ENCODE data around the gene SRC. TPM values are rescaled to one million over a fixed set of nuclear protein-coding genes. Genes with fewer than 3 reads are reported as not detected.

SRC gene
- total RNA-seq, 4 donors from 2014 or later, result 15.1 to 29.3 (median 19.7) TPM

DNA sequence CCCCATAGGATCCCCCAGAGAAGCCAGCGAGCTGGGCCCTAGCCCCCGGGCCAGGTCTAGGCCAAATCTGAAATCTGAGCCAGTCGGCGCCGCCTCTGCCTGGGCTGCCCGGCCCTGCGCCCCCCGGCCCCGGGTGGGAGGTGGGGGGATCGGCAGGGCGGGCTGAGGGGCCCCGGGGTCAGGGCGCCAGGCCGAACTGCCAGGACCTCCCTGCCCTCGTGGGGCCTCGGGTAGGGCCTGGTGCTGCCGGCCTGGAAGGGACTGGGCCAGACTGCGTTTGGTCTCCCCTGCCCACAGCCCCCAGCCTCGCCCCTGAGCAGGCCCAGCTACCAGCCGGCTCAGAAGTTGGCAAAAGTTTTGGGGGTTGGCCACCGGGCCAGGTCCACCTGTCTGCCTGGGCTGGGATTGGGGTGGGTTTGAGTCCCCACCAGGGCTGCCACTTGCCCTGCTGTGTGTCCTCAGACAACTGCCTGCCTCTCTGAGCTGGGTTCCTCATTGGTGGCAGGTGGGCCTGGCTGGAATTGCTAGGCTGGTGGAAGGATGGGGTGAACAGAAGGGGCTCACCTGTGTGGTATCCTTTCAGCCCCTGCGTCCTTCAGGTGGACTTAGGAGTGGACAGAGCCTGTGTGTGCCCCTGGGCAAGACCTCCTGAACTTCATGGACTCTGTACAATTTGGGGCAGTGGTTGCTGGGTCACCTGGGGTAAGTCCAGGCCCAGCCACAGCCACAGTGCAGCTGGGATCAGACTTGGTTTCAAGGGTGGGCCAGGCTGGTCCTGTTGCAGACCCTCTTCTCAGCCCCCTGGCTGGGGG, 801 bp downstream of the SRC start:
- ATAC-seq (ENCODE audit: low FRiP score) (no peak), DNase-seq (ENCODE audit: low spot score) (no peak)

DNA sequence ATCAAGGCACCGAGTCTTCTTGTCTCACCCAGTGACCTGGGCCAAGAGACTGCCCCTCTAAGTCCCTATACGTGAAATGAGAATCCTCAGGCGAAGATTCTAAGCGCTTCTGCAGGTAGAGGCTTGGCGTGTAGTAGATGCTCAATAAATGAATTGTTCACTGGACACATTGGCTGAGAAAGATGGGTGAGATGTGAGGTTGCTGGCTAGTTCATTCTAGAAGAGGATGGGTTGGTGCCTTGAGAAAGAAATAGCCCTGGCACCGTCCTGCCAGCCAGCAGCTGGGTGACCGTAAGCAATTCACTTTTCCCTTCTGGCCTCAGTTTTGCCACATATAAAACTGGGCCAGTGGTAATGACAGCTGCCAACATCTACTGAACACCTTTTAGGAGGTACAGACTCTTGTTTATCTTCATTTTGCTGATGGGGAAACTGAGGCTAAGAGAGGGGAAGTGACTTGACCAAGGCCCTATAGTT, 1.4 kb downstream of the SRC start:
- no peak for ATAC-seq (ENCODE audit: low FRiP score)
- TF ChIP-seq, protein P1, sequence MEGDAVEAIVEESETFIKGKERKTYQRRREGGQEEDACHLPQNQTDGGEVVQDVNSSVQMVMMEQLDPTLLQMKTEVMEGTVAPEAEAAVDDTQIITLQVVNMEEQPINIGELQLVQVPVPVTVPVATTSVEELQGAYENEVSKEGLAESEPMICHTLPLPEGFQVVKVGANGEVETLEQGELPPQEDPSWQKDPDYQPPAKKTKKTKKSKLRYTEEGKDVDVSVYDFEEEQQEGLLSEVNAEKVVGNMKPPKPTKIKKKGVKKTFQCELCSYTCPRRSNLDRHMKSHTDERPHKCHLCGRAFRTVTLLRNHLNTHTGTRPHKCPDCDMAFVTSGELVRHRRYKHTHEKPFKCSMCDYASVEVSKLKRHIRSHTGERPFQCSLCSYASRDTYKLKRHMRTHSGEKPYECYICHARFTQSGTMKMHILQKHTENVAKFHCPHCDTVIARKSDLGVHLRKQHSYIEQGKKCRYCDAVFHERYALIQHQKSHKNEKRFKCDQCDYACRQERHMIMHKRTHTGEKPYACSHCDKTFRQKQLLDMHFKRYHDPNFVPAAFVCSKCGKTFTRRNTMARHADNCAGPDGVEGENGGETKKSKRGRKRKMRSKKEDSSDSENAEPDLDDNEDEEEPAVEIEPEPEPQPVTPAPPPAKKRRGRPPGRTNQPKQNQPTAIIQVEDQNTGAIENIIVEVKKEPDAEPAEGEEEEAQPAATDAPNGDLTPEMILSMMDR (IDR thresholded peaks at IDR 0.05), result no peak
- no peak for DNase-seq (ENCODE audit: low spot score)

More for the DNA sequence above, 801 bp downstream of the SRC start:
- TF ChIP-seq, protein P1 (IDR thresholded peaks at IDR 0.05), result no peak

- TF ChIP-seq, protein P1 (IDR thresholded peaks at IDR 0.05), result no peak
- no peak for DNase-seq (ENCODE audit: low spot score)
- no peak for ATAC-seq (ENCODE audit: low FRiP score)
These were observed 2.2 kb downstream of the SRC start for GRCh38 chr20:37347891-37348791.

DNA sequence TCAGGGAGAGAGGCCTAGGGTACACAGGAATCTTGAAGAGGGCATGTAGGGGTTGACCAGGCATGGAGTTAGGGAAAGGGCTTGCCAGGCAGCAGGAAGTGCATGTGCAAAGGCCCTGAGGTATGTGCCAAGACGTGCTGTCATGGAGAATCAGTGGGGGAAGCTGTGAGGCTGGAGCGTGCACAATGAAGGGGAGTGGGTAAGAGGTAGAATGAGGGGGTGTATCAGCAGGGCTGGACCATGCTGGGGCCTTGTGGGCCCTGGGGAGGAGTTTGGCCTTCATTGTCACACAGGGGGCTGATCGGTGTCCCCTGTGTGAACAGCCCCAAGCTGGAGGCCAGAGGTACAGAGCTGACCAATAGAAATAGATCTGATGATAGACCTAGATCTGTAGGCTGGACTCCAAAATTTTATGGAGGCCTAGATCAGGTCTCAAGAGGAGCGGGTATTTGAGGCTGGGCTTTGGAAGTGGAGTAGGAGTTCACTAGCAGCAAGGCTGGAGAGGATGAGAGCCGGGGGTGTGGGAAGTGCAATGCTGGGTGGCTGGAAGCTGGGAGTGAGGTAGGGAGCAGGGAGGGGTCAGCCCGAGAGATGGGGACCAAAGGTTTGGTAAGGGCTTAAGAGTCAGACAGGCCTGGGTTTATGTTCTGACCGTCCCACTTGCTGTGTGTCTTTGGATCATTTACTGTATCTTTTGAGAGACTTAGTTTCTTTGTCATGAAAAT, 3.0 kb downstream of the SRC start:
- no peak for ATAC-seq (ENCODE audit: low FRiP score)
- TF ChIP-seq, protein P1 (IDR thresholded peaks at IDR 0.05), result no peak
- DNase-seq (ENCODE audit: low spot score), result no peak

- TF ChIP-seq, protein P1 (IDR thresholded peaks at IDR 0.05), result no peak
- no peak for DNase-seq (ENCODE audit: low spot score)
- ATAC-seq (ENCODE audit: low FRiP score), result no peak
These were observed 3.9 kb downstream of the SRC start for GRCh38 chr20:37349517-37350491.
